Testis (tissue), 2 donors: ENCODE measurements around the gene ITPA.

Experiments
- POLR2A ChIP-seq: fragments of 450-650 bp; IDR thresholded peaks from one replicate; pipeline ENCODE4 v1.6.1; 2017; ENCODE audit warnings: antibody characterized with exemption, mild to moderate bottlenecking, moderate library complexity
- TF ChIP-seq, protein P1 (sequence below), 3 experiments: fragments of 450-650 bp in 2 of 3; fragments of 200-600 bp in 1 of 3; sonication (generic) in 1 of 3; IDR thresholded peaks; one replicate each; pipeline ENCODE4 v1.5.1; 2016 to 2019; ENCODE audit warnings: antibody characterized with exemption in 3 of 3, mild to moderate bottlenecking in 2 of 3, moderate library complexity in 1 of 3

DNA sequence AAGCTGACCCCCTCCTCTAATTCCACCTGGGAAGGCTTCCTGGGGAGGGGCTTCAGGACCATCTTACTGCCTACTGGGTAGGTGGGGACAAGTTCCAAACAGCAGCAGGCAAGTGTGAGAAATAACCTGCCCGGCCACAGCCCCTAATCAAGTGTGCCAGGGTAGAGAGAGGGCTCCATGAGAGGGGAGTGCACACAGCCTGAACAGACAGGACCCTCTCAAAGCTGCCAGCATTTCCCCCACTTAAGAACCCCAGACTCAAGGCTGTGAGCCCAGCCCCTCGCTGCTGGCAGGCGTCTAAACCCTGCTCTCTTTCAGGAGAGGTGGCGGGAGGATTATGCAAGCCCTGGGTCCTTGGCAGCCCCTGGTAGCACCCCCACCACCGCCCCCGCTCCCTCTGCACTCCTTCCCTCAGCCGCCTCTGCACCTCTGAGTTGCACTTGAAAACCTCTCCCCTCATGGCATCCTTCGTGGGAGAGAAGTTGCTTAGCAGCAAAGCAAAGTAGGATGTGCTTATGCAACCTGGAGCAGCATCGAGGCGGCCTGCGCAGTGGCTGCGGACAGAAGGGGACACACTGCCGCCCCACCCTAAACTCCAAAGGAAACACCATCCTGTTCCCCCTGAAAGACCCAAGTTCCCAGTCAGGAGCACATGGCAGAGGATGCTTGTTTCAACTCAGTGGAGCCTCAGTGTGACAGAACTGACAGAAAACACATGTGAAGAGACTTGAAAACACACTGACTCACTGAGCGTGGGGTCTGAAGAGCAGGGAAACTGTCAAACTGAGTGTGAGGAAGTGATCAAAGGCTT lies 15.3 kb upstream of the ITPA start:
- TF ChIP-seq, protein P1, sequence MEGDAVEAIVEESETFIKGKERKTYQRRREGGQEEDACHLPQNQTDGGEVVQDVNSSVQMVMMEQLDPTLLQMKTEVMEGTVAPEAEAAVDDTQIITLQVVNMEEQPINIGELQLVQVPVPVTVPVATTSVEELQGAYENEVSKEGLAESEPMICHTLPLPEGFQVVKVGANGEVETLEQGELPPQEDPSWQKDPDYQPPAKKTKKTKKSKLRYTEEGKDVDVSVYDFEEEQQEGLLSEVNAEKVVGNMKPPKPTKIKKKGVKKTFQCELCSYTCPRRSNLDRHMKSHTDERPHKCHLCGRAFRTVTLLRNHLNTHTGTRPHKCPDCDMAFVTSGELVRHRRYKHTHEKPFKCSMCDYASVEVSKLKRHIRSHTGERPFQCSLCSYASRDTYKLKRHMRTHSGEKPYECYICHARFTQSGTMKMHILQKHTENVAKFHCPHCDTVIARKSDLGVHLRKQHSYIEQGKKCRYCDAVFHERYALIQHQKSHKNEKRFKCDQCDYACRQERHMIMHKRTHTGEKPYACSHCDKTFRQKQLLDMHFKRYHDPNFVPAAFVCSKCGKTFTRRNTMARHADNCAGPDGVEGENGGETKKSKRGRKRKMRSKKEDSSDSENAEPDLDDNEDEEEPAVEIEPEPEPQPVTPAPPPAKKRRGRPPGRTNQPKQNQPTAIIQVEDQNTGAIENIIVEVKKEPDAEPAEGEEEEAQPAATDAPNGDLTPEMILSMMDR (IDR thresholded peaks at IDR 0.05) = no peak
- no peak for TF ChIP-seq POLR2A
